LHCN-M2 (cell line): Measurements from ENCODE around the gene PRXL2B. TPM values are rescaled to one million over a fixed set of nuclear protein-coding genes. Genes with fewer than 3 reads are reported as not detected.

ENCODE experiments used
- DNase-seq: peaks from one replicate; pipeline ENCODE4 v3.0.0-alpha.2; 2012; ENCODE audit warnings: low read depth
- total RNA-seq: library from RNA; depleted of rRNA; stranded (reverse); fragments of >200 nt; gene quantifications from 2 replicates; pipeline ENCODE4 v1.2.3, GENCODE V29; 2014; rRNA removed

PRXL2B gene
- total RNA-seq, 1 experiment from 2014 or later = 40.7 TPM

DNA sequence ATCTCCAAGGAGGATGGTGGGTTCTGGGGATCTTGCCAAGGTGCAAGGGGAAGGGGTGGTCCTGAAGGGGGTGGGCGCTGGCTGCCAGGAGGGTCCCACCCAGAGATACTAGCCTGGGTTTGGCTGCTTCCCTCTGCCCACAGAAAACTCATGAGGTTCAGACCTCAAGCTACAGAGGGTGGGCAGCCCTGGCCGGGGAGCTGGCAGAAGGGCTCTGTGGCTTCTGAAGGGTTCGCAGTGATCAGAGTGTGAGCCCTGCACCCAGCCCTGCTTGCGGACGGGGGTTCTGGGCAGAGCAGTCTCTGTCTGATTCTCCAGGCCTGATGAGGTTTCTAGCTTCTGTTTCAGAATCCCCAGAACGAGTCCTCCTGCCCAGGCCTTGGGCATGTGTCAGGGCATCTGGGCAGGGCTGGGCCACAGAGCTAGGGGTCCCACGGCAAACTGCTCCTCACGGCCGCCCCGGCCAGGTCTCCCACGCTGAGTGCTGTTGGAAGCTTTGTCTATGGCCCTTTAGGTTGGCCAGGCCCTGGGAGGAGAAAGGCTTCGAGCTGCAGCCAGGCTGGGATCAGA is 46.9 kb downstream of the PRXL2B start:
- DNase-seq = no peak

DNA sequence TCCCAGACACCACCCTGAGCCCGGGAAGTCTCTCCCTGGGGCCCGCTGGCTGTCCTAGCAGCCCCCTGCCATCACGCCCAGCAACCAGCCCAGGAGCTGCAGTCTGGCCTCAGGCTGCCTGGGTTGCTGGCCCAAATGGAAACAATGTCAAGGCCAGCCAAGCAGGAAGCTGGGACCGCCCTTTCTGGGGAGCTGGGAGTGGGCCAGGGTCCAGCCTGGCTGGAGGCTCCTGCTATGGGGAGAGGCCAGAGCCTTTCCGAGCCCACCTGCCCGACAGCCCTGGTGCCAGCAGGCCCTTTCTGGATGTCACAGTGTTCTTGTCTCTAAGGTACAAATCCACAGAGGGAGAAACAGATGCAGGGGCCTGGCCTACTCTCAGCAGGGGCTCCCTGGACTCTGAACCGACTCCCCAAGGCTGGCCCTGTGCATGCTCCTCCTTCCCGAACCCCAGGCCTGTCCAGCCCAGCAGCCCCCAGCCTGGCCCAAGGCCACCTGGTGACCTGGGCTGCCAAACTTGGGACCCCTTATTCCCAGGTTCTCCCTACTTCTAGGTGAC is 47.4 kb downstream of the PRXL2B start:
- DNase-seq = no peak

DNA sequence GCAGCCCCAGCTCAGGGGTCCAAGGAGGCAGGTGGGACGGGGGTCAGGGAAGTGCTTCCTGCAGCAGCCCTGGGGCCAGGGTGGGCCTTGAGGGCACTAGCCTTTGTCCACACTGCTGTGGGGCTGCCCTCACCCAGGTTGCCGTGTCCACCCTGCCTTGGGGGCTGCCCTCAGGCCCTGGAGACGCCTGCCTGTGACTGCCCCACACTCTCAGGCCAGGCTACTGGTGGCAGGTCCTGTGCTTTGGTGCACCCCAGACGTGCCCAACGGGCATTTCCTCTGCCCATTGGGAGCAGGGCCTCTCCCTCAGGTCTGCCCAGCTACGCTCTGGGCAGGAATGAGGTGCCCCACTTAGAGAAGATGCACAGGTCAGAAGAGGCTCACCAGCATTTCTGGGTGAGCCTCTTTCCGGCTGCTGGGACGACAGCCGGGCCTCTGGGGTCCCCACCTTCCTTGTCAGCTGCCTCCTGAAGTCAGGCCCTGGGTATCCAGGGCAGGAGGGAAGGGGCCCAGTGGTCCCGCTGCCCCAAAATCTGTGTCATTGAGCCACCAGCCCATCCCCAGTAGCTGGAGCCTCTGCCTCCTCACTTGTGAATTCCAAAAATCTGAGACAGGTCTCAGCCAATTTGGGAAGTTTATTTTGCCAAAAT is 48.9 kb downstream of the PRXL2B start:
- DNase-seq = no peak

DNA sequence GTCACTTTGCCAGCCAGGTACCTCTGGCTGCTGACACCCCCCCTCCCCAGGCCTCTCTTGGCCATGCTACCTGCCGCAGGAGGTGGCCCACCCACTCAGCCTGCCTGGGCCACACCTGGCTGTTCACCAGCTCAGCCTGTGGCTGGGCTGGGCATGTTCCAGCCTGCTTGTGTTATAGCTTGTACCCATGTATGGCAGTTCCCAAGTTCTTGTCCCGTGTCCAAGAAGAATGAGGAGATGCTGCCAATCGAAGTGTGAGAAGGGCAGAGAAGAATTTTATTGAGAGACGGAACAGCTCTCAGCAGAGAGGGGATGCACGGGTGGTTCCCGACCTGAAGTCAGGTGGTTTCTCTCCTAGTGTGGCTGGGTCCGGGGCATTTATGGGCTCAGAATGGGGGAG is 50.2 kb downstream of the PRXL2B start:
- DNase-seq = peak; percentile 17

DNA sequence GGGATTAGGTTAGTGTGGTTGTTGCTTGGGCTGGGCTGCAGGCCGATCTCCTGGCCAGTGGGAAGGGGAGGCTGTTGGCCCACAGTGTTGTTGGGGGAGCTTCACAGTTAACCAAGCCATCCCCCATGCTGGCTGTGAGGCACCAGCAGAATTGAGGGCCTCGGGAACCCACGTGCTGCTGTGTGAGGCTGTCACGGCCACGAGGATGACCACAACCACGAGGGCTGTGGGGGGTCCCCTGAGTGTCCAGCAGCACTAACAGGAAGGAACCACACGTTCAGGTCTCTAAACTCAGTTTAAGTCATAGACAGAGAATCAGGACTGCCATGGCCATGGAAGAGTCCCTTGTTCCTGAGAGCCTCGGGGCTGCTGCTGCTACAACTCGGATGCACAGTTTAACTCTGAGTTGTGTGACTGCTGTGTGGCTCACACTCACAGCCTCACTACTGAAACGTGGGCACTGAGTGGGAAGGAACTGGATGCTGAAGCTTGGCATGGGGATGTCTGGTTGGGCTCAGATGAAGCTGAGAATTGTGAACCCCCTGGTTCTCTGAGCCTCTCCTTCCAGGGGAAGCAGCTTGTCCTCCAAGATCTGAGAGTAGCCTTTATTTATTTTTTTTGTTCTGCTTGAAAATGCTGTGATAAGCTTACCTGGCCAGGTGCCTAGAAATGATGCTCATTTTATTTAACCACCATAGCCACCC is 51.0 kb downstream of the PRXL2B start:
- no peak for DNase-seq

DNA sequence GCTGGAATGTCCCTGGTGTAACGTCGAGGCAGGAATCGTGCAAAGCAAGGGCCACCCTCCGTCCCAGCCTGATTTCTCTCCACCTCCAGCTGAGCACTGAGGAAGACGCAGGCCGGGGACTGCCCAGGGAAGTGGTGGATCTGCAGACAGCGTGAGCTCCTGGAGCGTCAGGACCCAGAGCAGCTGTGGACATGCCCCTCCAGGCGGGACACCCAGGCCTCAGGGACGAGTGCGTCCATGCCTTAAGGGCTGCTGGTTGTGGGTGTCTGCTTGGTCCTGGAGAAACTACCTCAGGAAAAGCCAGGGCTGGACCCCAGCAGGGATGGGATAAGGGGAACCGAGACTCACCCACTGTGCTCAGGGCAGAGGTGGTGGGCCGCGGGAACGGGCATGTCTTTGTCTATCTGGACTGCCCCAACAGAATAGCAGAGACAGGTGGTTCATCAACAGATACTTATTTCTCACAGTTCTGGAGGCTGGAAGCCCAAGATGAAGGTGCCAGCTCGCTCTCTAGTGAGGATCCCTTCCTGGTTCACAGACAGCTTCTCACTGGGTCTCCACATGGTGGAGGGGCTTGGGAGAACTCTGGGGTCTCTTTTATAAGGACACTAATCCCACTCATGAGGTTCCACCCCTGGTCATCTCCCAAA is 52.0 kb downstream of the PRXL2B start:
- no peak for DNase-seq

DNA sequence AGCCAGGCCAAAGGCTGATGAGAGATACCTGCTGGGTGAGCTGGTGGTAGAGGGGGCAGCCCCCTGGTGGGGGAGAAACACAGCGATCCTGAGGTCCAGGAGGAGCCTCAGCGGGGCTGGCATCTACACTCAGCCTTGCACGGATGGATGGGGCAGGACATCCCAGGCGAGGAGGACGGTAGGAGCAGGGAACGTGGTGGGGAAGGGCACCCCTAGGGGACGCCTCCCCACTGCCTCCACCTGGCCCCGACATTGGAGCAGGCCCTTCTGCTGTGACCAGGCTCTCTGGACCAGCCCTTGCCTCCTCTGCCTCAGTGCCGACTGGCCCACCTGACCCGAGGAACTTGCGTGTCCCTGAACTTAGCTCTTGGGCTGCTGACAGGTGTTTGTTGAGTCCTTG is 52.6 kb downstream of the PRXL2B start:
- DNase-seq = no peak

DNA sequence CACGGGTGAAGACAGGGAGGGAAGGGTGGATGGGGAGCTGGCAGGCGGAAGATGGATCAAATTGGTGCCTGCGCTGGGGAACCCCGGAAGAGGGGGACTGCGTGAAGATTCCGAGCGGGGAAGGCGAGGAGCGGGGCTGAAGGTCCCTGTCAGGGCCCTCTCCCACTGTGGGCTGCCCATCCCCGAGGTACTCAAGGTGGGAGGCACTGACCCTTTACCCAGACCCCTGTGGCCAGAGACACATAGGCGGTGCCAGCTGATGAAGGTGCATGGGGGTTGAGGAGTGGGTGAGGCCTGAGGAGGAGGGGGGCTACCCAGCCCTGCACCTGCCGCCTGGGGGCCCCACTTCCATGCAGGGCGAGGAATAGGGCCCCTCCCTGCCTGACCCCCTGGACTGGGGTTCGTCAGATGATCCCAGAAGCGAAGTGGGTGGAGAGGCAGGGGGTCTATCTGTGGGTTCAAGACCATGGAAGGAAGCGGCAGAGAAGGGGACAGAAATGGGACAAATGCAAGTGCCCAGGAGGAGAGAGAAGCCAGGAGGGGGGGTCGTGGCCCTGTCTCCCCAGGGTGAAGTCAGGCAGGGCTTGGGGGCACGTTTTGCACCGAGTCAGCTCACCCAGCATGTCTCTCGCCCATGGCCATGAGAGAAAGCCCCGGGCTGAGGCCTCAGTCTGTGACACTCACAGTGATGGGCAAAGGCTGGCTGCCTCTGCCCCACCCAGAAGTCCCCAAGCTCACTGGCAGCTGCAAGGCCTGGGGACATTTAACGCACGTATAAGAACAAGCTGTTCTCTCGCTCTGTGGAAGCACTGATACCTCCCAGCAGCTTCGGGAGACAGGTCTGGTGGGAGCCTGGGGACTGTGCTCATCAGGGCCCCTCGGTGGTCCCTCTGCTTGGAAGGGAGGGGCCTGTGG is 53.3 kb downstream of the PRXL2B start:
- DNase-seq = no peak

DNA sequence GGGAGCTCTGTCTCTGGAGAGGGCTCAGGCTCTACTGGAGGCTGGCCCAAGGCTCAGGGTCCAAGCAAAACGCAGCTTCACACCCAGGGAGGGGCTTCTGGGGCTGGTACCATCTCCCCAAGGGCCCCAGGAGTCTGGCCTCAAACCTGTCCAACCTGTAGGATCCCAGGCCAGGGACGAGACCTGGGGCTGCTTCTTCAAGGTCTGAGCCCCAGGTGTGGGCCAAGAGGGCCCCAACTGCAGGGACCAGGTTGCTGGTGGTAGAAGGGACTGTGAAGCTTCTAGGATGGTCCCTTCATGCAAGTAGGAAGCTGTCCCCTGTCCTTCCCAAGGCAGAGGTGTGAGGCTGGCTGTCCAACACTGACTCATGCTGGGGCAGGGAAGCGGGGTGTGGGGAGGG is 54.0 kb downstream of the PRXL2B start:
- DNase-seq = no peak

Other genes starting within 250 kb of the PRXL2B start
- 4.9 and 7.5 TPM in 2 replicates for gene MORN1, start 195.2 kb upstream of the PRXL2B start, total RNA-seq
- 97.2 and 104 TPM in 2 replicates for gene RER1, start 194.9 kb upstream of the PRXL2B start, total RNA-seq
- gene PEX10, start 174.2 kb upstream of the PRXL2B start, total RNA-seq = 47.9 and 51.6 TPM in 2 replicates
- 0.06 TPM in 1 of 2 replicates, not detected in the other for gene PLCH2, start 110.5 kb upstream of the PRXL2B start, total RNA-seq
- gene PANK4, start 60.2 kb upstream of the PRXL2B start, total RNA-seq = 22.4 and 30.0 TPM in 2 replicates
- gene HES5, start 56.5 kb upstream of the PRXL2B start, total RNA-seq = not detected in 2 replicates
- gene TNFRSF14, start 30.4 kb upstream of the PRXL2B start, total RNA-seq = 13.1 TPM in 2 replicates
- gene MMEL1, start 46.2 kb downstream of the PRXL2B start, total RNA-seq = not detected in 2 replicates
- gene TTC34, start 214.9 kb downstream of the PRXL2B start, total RNA-seq = 0.06 and 0.11 TPM in 2 replicates